HCT116 (cell line): ENCODE results near the gene OTOGL. TPM values are rescaled to one million over a fixed set of nuclear protein-coding genes. Genes with fewer than 3 reads are reported as not detected.
A peak's percentile ranks its signal among the peaks of the same experiment; 100 is the strongest.

Experiments
- ATAC-seq: fragments of 200-7000 bp; cut with Tn5 transposase; 2 replicates; pipeline ENCODE4 v1.9.1; 2020; ENCODE audit warnings: mild to moderate bottlenecking, moderate library complexity
- BruUV-seq: library from RNA; stranded (reverse); fragments of 400-500 nt; replicated peaks from 2 replicates; lab custom pipeline; 2021; lab: Mats Ljungman, UMichigan
- CTCF ChIA-PET: fragments of 300-600 bp; sonication (Branson Sonifier 250); formaldehyde crosslinking; loops from one replicate; lab custom pipeline; 2021; ENCODE audit warnings: antibody characterized with exemption; lab: Charles Lee
- POLR2A ChIA-PET: fragments of 300-600, 350-600 bp; sonication (Branson Sonifier 250); formaldehyde crosslinking; loops from one replicate; lab custom pipeline; 2021; ENCODE audit warnings: antibody characterized with exemption; lab: Charles Lee
- RAD21 ChIA-PET, 2 experiments: fragments of 300-600 bp; sonication (Branson Sonifier 250); formaldehyde crosslinking; loops; one replicate each; lab custom pipeline; 2023; ENCODE audit warnings: low total read pairs in 2 of 2; ENCODE audit not compliant: uncharacterized antibody in 2 of 2, unreplicated experiment in 2 of 2, low non-redundant PET in 1 of 2; lab: Charles Lee
- DNase-seq: peaks from one replicate; pipeline ENCODE4 v3.0.0-alpha.2; 2010; ENCODE audit warnings: low read depth, low spot score
- H2AFZ ChIP-seq: fragments of 200-600 bp; shearing (Covaris generic), sonication (generic); 2 replicates; pipeline ENCODE4 v1.6.1; 2017; ENCODE audit warnings: low read depth, mixed run types, mixed read lengths, antibody characterized with exemption, low read length; ENCODE audit not compliant: poor library complexity, severe bottlenecking
- H3K27ac ChIP-seq: 2 replicates; pipeline ENCODE4 v1.5.1; 2012; ENCODE audit warnings: low read depth, low read length
- H3K27me3 ChIP-seq: fragments of 200-600 bp; sonication (generic); 2 replicates; pipeline ENCODE4 v1.6.1; 2016; ENCODE audit warnings: mixed run types, low read length, mixed read lengths; ENCODE audit not compliant: insufficient read depth
- H3K36me3 ChIP-seq, 2 experiments: fragments of 200-500 bp in 1 of 2; fragments of 200-600 bp in 1 of 2; sonication (Bioruptor generic) in 1 of 2; sonication (generic) in 1 of 2; 2 replicates each; pipeline versions ENCODE4 v1.5.1 to v1.6.1; 2014 to 2016; ENCODE audit warnings: low read length in 2 of 2, inconsistent platforms in 1 of 2, mixed read lengths in 1 of 2, mixed run types in 1 of 2; ENCODE audit not compliant: insufficient read depth in 2 of 2, control insufficient read depth in 1 of 2
- H3K4me1 ChIP-seq, 2 experiments: fragments of 200-600 bp in 1 of 2; sonication (generic) in 1 of 2; 2 replicates each; pipeline versions ENCODE4 v1.5.1 to v1.6.1; 2012 to 2017; ENCODE audit warnings: low read length in 2 of 2, inconsistent platforms in 1 of 2, mild to moderate bottlenecking in 1 of 2, mixed read lengths in 1 of 2, mixed run types in 1 of 2, moderate library complexity in 1 of 2; ENCODE audit not compliant: insufficient read depth in 2 of 2, control insufficient read depth in 1 of 2
- H3K4me2 ChIP-seq: fragments of 200-600 bp; sonication (generic); 2 replicates; pipeline ENCODE4 v1.6.1; 2017; ENCODE audit warnings: mixed run types, low read length, mixed read lengths
- H3K4me3 ChIP-seq, 2 experiments: fragments of 200-600 bp in 1 of 2; sonication (generic) in 1 of 2; replicated peaks in 1 of 2; 2 replicates each; pipeline ENCODE4 v1.5.1; 2011 to 2016; ENCODE audit warnings: low read length in 2 of 2, control low read depth in 1 of 2, low read depth in 1 of 2, mild to moderate bottlenecking in 1 of 2, mixed read lengths in 1 of 2, mixed run types in 1 of 2
- H3K79me2 ChIP-seq: fragments of 200-600 bp; sonication (generic); 2 replicates; pipeline ENCODE4 v1.6.1; 2017; ENCODE audit warnings: mild to moderate bottlenecking, mixed run types, low read length, moderate library complexity, mixed read lengths; ENCODE audit not compliant: insufficient read depth
- H3K9ac ChIP-seq: fragments of 200-600 bp; sonication (generic); 2 replicates; pipeline ENCODE4 v1.6.1; 2016; ENCODE audit warnings: low read length, mixed read lengths
- H3K9me2 ChIP-seq: fragments of 200-600 bp; sonication (generic), shearing (Covaris generic); 2 replicates; pipeline ENCODE4 v1.6.1; 2017; ENCODE audit warnings: mixed run types, mild to moderate bottlenecking, moderate library complexity; ENCODE audit not compliant: insufficient read depth
- H3K9me3 ChIP-seq, 2 experiments: fragments of 200-500 bp in 1 of 2; fragments of 200-600 bp in 1 of 2; sonication (Bioruptor generic) in 1 of 2; sonication (generic) in 1 of 2; 2 replicates each; pipeline ENCODE4 v1.6.1; 2014 to 2017; ENCODE audit warnings: low read length in 2 of 2, mixed read lengths in 2 of 2, inconsistent platforms in 1 of 2, low read depth in 1 of 2, mild to moderate bottlenecking in 1 of 2, mixed run types in 1 of 2, moderate library complexity in 1 of 2; ENCODE audit not compliant: control insufficient read depth in 1 of 2, insufficient read depth in 1 of 2
- H4K20me1 ChIP-seq: fragments of 200-600 bp; sonication (generic), shearing (Covaris generic); 2 replicates; pipeline ENCODE4 v1.6.1; 2017; ENCODE audit warnings: mixed run types, mild to moderate bottlenecking, moderate library complexity; ENCODE audit not compliant: insufficient read depth
- CBX3 ChIP-seq: IDR thresholded peaks from 2 replicates; pipeline ENCODE4 v1.6.1; 2012; ENCODE audit warnings: low read depth
- CEBPB ChIP-seq: IDR thresholded peaks from 2 replicates; pipeline ENCODE4 v1.6.1; 2012; ENCODE audit warnings: low read depth
- EGR1 ChIP-seq: IDR thresholded peaks from 2 replicates; pipeline ENCODE4 v1.6.1; 2012; ENCODE audit warnings: low read depth
- EZH2phosphoT487 ChIP-seq: fragments of 200-600 bp; IDR thresholded peaks from 2 replicates; pipeline ENCODE4 v1.6.1; 2018; ENCODE audit warnings: antibody characterized with exemption, borderline replicate concordance
- FOSL1 ChIP-seq: IDR thresholded peaks from 2 replicates; pipeline ENCODE4 v1.6.1; 2012; ENCODE audit warnings: low read depth
- POLR2A ChIP-seq: IDR thresholded peaks from 2 replicates; pipeline ENCODE4 v1.7.0; 2011; ENCODE audit warnings: borderline replicate concordance; ENCODE audit not compliant: insufficient read depth, insufficient read length; ENCODE audit errors: extremely low read depth
- POLR2AphosphoS5 ChIP-seq: IDR thresholded peaks from 2 replicates; pipeline ENCODE4 v1.6.1; 2011; ENCODE audit warnings: mild to moderate bottlenecking, low read depth, low read length, moderate library complexity
- RAD21 ChIP-seq: IDR thresholded peaks from 2 replicates; pipeline ENCODE4 v1.6.1; 2012; ENCODE audit warnings: low read depth, mild to moderate bottlenecking
- YY1 ChIP-seq: IDR thresholded peaks from 2 replicates; pipeline ENCODE4 v1.6.1; 2011; ENCODE audit warnings: low read length, low read depth, moderate library complexity, mild to moderate bottlenecking; ENCODE audit not compliant: insufficient replicate concordance; ENCODE audit errors: extremely low read depth
- ZNF274 ChIP-seq: fragments of 200-500 bp; sonication (Bioruptor generic); IDR thresholded peaks from 2 replicates; pipeline ENCODE4 v1.6.1; 2014; ENCODE audit warnings: mild to moderate bottlenecking, low read depth, low read length, inconsistent platforms
- intact Hi-C: fragments of 100-400 bp; cut with micrococcal nuclease; formaldehyde crosslinking; loops from 2 replicates; pipeline ENCODE4 v1.10.0; 2022
- total RNA-seq: library from RNA; stranded (reverse); gene quantifications from one replicate; pipeline ENCODE4 v1.2.1, GENCODE V29; 2021; ENCODE audit not compliant: unreplicated experiment
- TF ChIP-seq, protein P1 (sequence below): IDR thresholded peaks from 2 replicates; pipeline ENCODE4 v1.6.1; 2012
- TF ChIP-seq, protein P2 (sequence below), 3 experiments: fragments of 200-600 bp in 1 of 3; sonication (generic) in 1 of 3; IDR thresholded peaks in 2 of 3; conservative IDR thresholded peaks in 1 of 3; 2 replicates each; pipeline ENCODE4 v1.5.1; 2012 to 2017; ENCODE audit warnings: low read depth in 2 of 3, low read length in 2 of 3, antibody characterized with exemption in 1 of 3, borderline replicate concordance in 1 of 3, control low read depth in 1 of 3, mild to moderate bottlenecking in 1 of 3, mixed read lengths in 1 of 3, mixed run types in 1 of 3, moderate library complexity in 1 of 3; ENCODE audit not compliant: insufficient read depth in 1 of 3
- TF ChIP-seq, protein P3 (sequence below): IDR thresholded peaks from 2 replicates; pipeline ENCODE4 v1.6.1; 2012; ENCODE audit warnings: low read depth

The OTOGL gene
- total RNA-seq, 1 experiment from 2014 or later: not detected

DNA sequence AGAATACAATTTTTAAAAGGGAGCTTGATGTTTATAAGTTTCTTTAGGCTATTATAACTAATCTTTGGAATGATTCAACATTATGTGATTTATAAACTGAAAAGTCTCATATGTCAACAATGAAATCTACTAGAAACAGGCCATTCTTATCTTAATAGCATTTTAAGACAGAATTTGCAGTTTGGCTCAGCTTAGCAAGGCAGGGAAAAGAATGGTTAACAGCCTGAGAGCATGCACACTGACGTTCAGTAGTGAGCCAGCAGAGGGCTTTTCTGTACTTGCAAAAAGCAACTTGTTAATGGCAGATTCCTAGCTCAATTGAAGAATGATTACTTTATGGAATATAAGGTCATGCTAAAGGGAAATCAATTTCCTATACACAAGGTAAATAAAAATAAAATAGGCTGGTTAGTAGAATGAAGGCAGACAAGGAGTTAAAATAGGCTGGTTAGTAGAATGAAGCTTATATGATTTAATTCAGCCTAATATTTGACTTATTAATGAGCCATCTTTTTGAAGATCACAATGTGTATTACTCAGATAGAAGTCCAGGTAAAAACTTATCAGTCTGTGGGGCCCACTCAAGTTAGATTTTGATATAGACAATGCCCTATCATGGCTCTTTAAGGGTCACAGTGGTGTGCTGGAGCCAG is 95.9 kb downstream of the OTOGL start:
- no peaks in the 10 kb centered on the region for H3K9me3 ChIP-seq
- no peak overlapping the region for H3K27ac ChIP-seq
- ATAC-seq: peak; percentile 85
- no TSS peak for BruUV-seq
- no peak overlapping the region for H3K4me3 ChIP-seq
- no peaks in the 10 kb centered on the region for H3K79me2 ChIP-seq
- no peaks in the 10 kb centered on the region for H3K9me2 ChIP-seq
- no peaks in the 10 kb centered on the region for H3K4me1 ChIP-seq
- ChIA-PET POLR2A (interaction anchor here (1.0 to 1.1 kb wide), 2 partner anchors 75 to 1063 kb away, joined by 4 read pairs; no protein-coding TSS in a partner anchor), RAD21 (interaction anchor here (1.3 to 1.5 kb wide), 2 partner anchors 75 kb away, joined by 5 to 19 read pairs; no protein-coding TSS in a partner anchor)
- H3K27me3 ChIP-seq: no peaks in the 10 kb centered on the region
- H3K36me3 ChIP-seq: no peaks in the 10 kb centered on the region
- H2AFZ ChIP-seq: no peak overlapping the region
- intact Hi-C loops: loop anchor here (1.0 to 10.0 kb wide), 4 partner anchors 74 to 1064 kb away; no protein-coding TSS in a partner anchor
- H3K9ac ChIP-seq: no peak overlapping the region
- TF ChIP-seq ZNF274 (no peak), CBX3 (peak; percentile 46; the same call in 1 of the 2 replicates), CEBPB (no peak), EGR1 (no peak), EZH2phosphoT487 (no peak), POLR2AphosphoS5 (no peak), YY1 (no peak), FOSL1 (no peak), RAD21 (peak; percentile 65), POLR2A (no peak)
- TF ChIP-seq, protein P1, sequence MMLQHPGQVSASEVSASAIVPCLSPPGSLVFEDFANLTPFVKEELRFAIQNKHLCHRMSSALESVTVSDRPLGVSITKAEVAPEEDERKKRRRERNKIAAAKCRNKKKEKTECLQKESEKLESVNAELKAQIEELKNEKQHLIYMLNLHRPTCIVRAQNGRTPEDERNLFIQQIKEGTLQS: no peak
- TF ChIP-seq, protein P2, sequence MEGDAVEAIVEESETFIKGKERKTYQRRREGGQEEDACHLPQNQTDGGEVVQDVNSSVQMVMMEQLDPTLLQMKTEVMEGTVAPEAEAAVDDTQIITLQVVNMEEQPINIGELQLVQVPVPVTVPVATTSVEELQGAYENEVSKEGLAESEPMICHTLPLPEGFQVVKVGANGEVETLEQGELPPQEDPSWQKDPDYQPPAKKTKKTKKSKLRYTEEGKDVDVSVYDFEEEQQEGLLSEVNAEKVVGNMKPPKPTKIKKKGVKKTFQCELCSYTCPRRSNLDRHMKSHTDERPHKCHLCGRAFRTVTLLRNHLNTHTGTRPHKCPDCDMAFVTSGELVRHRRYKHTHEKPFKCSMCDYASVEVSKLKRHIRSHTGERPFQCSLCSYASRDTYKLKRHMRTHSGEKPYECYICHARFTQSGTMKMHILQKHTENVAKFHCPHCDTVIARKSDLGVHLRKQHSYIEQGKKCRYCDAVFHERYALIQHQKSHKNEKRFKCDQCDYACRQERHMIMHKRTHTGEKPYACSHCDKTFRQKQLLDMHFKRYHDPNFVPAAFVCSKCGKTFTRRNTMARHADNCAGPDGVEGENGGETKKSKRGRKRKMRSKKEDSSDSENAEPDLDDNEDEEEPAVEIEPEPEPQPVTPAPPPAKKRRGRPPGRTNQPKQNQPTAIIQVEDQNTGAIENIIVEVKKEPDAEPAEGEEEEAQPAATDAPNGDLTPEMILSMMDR (IDR thresholded peaks at IDR 0.05 in 2 of 3, conservative IDR thresholded peaks at IDR 0.05 in 1 of 3; ENCODE audit: borderline replicate concordance in 1 of 3, insufficient read depth in 1 of 3, low read depth in 2 of 3, low read length in 2 of 3): peak; percentile 50 to 74 (median 73); a peak in 5 of 6 replicates
- TF ChIP-seq, protein P3, sequence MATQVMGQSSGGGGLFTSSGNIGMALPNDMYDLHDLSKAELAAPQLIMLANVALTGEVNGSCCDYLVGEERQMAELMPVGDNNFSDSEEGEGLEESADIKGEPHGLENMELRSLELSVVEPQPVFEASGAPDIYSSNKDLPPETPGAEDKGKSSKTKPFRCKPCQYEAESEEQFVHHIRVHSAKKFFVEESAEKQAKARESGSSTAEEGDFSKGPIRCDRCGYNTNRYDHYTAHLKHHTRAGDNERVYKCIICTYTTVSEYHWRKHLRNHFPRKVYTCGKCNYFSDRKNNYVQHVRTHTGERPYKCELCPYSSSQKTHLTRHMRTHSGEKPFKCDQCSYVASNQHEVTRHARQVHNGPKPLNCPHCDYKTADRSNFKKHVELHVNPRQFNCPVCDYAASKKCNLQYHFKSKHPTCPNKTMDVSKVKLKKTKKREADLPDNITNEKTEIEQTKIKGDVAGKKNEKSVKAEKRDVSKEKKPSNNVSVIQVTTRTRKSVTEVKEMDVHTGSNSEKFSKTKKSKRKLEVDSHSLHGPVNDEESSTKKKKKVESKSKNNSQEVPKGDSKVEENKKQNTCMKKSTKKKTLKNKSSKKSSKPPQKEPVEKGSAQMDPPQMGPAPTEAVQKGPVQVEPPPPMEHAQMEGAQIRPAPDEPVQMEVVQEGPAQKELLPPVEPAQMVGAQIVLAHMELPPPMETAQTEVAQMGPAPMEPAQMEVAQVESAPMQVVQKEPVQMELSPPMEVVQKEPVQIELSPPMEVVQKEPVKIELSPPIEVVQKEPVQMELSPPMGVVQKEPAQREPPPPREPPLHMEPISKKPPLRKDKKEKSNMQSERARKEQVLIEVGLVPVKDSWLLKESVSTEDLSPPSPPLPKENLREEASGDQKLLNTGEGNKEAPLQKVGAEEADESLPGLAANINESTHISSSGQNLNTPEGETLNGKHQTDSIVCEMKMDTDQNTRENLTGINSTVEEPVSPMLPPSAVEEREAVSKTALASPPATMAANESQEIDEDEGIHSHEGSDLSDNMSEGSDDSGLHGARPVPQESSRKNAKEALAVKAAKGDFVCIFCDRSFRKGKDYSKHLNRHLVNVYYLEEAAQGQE: no peak
- TF ChIP-seq, all 23 proteins: peak for 3
- CTCF ChIA-PET: interaction anchor here (0.9 to 2.1 kb wide), 20 partner anchors 8 to 1068 kb away, joined by 3 to 80 read pairs (median 4); no protein-coding TSS in a partner anchor
- DNase-seq: peak; percentile 36
- Histone ChIP-seq H3K4me2 (no peak overlapping the region), H4K20me1 (no peaks in the 10 kb centered on the region)
